Stimulated activated naive CD4-positive, alpha-beta T cell treated with Interleukin-2 at 50 U/mL for 16 hours (primary cell): ENCODE data around the gene NELL2.
"Not testable (repeated sequence)": the region's sequence is repeated elsewhere in the genome, so short reads cannot be mapped to it uniquely, and the experiment has no call there.

Experiments used
- DNase-seq: peaks from one replicate; lab custom pipeline; 2025; lab: John Stamatoyannopoulos, UW

Gene NELL2

DNA sequence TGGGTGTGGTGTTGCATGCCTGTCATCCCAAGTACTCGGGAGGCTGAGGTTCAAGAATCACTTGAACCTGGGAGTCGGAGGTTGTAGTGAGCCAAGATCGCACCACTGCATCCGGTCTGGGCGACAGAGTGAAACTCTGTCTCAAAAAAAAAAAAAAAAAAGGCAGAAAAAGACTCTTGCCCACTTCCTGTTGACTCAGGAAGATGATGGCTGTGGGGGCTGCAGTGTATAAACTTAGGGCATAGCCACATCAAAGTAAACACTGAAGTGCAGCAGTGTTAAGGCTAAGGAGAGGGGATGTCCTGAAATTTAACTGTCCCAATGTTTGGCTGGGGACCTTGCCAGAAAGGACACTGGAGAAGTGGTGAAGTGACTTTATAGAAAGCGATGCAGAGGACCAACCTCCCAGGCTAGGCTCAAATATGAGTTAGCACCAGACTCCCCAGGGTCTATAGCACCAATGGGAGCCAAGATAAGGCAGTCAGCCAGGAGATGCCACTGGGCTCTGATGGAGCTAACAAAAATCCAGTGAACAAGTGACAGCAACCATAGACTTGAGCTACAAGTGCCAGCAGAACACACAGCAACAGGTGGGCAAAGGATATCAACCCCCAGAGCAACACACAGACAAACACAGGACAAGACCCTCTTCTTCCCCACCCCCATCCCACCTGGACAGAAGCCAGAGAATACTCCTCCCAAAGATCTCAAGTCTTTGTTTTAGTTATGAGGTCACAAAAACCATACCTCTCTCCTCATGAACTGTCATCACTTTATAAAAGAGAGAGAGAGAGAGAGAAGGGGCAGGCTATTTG lies 28.0 kb downstream of the NELL2 start:
- peak; percentile 61 for DNase-seq

DNA sequence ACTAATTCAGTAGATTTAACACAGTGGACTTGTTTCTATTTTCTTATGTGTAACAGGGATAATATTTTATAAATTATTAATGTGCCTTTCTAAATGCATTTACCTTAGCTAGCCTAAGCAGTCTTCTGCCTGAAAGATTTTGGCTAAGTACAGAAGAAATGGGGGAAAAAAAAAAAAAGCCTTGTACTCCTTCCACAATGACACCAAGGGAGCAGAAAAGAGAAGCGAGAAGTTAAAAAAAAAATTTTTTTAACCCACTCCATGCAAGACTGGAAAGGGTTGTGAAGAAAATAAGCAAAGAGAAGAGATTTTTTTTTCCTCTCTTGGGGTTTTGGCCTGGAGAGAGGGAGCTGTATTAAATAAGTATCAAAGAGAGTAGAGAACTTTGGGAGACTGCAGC lies 28.7 kb downstream of the NELL2 start:
- no peak for DNase-seq

DNA sequence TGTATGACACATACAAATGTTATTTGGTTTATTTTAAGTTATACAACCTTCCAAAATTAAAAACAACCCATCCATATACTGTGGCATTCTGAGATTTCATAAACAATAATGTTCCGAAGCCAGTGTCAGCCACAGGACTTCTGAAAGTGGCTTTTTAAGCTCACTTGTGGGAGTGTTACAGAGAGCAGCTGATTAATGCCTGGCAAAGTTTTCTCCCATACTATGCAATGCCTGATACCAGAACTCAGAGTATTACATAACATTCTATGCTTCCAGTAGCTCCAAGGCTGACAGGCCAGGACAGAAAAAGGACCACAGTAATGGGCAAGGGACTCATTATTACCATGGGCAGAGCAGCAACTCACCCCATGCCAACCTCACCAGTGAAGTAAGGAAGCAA lies 29.3 kb downstream of the NELL2 start:
- no peak for DNase-seq

DNA sequence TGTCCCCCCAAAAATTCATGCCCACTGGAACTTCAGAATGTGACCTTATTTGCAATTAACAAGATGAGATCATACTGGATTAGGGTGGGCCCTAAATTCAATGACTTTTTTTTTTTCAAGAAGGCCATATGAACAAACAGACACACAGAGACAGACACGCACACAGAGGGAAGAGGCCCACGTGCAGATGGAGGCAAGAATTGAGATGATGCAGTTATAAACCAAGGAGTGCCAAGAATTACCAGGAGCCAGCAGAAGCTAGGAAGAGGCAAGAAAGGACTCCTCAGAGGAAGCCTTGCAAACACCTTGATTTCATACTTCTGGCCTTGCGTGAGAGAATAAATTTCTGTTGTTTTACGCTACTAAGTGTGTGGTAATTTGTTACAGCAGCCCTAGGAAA lies 33.4 kb downstream of the NELL2 start:
- no peak for DNase-seq

DNA sequence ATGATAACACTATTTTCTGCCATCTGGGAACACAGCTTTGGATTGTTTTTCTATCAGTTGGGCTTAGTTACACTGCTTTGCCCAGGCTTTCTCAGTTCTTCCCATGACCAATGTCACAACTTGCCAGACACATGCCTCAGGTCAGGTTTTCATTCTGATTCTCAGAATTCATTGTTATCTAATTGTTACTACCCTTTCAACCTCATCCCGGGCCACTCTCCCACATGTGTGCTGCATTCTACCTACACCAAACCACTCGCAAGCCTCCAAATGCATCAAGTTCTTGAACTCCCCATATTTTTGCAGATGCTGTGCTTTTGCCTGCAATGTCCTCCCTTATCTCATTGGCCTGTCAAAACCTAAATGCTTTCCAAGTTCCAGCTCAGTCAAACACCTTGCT lies 36.3 kb downstream of the NELL2 start:
- no peak for DNase-seq

DNA sequence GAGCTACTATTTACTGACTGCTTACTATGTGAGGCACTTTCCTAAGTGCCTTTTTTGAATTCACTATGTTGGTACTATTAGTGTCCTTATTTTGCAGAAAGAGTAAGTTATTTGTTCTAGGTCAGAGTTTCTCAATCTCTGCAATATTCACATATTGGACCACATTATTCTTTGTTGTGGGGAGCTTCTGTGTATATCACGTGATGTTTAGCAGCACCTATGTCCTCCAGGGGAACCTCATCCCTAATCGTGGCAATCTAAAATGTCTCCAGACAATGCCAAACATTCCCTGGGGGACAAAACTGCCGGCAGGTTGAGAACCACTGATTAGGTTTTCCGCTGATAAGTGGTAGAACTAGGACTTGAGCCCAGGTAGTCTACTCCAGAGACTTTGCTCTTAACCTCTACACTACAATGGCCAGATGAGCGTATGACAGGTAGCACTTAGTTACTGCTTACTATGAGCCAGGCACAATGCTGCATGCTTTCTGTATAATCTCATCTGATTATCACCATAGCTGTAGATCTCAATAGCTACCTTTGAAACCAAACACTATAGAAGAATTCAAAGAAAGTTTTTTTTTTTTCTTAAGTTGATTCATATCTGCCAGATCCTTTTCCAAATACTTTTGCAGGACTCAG lies 38.9 kb downstream of the NELL2 start:
- no peak for DNase-seq

DNA sequence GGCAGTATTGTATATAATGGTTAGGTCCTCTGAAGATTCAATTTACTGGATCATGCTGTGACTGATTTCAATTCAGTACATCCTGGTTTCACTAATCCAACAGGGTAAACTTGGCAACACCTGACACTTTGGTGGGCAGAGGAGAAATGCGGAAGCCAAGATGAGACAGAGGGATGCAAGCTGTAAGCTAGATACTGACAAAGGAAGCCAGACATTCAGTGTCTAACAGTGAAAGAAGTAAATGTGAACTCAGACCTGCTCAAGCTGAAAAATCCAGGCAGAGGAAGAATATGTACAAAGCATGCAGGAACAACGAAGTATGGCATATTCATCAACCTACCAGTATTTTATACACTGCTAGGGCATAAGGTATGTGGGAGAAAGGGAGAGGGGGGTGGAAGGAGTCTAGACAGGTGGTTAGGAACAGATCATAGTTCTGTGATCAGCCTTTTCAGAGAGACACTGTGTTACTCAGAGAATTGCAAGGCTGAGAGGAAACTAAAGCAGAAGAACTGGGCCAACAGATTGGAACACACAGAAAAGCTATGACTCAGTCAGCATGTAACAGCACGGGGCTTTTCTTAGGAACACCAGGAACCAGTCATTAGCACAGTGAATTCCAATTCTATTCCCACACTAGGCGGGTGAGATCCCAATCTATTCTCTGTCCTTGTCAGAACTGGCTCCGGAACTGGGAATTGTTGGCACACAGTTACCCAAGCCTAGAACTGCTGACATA lies 40.3 kb downstream of the NELL2 start:
- peak; percentile 10 for DNase-seq

DNA sequence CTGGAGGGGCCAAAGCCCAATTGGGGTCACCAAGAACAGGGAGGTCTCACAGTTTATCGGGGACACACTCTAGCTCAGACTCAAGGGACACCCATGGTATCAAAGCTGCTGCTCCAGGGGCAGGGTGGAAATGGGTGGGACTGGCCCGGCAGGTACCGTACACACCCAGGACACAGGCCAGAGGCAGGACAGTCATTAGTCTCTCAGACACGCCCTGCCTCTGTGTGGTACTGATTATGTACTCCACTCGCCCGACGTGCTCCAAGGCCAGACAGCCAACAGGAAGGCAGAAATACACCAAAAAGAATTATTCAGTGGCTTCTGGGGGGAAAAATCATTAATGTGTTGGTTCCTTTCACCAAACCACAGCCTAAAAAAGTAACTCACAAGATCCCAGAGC lies 41.1 kb downstream of the NELL2 start:
- DNase-seq, result not testable (repeated sequence)

DNA sequence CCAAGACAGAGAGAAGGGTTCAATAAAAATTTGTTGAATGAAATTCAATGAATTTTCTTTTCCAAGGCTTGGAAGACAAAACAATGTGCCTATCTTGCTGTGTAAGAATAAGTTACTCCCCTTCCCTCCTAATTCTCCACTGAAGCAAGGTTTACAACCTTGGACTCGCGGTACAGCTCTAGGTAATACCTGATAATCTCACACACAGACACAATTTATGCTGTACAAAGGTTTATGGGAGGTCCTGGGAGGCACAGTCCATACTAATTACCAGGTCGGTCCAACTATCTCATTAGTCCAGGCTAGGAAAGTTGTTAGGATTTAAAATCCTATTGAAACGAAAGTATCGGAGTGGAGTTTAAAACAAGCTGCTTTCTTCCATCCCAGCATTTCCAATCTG lies 42.6 kb downstream of the NELL2 start:
- no peak for DNase-seq

DNA sequence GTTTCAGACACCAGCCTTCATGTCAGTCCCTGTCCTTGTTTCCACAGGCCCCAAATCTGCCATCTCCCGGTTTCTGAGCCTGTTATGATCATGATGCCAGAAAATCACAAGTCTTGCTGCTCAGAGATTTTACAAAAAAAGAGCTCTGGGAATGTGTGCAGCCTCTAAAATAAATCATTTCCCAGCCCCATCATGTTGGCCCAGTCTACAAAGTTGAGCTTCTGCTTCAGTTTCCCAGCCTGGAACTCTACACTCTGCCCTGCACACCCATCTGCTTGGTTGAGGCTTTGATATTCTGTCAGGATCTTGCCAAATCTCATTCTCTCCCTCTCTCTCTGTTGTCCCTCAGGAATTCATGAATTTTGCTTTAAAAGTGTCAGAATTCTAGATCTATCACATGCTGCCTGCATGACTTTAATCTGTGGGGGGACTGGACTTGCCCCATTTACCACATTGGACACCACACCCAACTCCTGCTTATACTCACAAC lies 45.5 kb downstream of the NELL2 start:
- no peak for DNase-seq

DNA sequence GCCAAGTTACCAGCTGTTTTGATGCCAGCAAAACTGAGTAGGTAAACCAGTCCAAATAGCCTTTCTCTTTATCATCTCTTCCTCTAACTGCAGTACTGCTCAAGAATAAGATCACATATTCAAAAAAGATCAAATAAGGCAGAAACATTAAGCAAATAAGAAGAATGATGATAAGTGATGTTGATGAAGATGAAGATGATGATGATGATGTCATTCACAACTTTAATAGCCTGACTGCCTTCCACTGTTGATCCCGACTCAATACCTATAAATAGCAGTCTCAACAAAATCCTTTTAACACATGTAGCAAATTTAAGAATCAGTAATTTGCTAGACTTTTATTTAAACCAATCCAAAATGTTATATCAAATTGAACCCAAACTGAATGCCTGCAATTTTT lies 47.1 kb downstream of the NELL2 start:
- DNase-seq, result no peak

DNA sequence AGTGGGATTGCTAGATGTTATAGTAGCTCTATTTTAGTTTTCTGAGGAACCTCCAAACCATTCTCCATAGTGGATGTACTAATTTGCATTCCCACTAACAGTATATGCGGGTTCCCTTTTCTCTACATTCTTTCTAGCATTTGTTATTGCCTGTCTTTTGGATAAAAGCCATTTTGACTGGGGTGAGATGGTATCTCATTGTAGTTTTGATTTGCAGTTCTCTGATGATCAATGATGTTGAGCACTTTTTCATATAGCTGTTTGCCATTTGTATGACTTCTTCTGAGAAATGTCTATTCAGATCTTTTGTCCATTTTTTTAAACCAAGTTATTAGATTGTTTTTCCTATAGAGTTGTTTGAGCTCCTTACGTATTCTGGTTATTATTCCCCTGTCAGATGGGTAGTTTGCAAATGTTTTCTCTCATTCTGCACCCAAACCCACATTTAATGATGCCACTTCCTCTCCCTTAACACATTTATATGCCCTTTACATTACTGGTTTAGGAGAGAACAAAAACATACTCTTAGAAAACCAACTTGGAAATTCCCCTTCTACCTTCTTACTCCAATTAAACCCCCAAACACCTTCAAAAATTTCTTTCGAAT lies 48.2 kb downstream of the NELL2 start:
- DNase-seq, result no peak

DNA sequence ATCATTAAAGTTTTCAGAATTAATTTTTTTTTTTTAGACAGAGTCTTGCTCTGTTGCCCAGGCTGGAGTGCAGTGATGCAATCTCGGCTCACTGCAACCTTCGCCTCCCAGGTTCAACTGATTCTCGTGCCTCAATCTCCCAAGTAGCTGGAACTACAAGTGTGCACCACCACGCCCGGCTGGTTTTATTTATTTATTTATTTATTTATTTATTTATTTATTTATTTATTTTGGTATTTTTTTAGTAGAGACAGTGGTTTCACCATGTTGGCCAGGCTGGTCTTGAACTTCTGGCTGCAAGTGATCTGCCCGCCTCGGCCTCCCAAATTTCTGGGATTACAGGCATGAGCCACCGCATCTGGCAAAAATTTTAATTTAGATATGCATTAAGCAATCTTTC lies 54.4 kb downstream of the NELL2 start:
- DNase-seq, result not testable (repeated sequence)

DNA sequence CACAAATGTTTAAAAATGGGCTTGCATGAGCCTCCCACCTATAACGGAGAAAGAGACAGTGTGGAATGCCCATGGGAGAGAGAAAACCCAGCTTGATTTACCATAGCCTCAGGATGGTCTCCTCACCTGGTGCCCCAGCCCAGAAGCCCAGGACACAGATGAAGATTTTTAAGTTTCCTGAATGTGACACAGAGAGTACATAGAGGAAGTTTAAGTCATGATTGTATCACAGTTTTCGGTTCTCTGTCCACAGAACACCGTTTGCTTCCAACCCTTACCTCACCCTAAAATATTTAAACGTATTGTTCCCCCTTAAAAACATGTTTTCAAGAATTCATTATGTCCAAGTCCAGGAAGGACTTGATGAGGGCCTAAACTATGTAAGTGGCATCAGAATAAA lies 56.2 kb downstream of the NELL2 start:
- DNase-seq, result no peak

DNA sequence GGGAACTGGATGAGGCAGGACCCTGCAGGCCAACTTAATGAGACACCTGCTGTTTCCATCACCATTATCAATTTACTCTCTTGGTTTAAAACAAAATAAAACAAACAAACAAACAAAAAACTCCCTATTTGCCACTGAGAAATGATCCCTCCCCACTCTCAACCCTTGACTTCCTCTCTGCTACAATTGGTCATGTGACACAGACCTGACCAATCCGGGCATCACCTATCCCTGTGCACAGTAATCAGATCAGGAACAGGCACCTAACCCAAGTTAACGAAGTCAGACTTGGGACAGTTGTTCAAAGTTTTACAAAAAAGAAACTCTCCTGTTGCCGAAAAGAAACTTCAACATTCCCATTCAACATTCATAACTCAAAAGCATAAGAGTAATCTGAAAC lies 58.4 kb downstream of the NELL2 start:
- no peak for DNase-seq

DNA sequence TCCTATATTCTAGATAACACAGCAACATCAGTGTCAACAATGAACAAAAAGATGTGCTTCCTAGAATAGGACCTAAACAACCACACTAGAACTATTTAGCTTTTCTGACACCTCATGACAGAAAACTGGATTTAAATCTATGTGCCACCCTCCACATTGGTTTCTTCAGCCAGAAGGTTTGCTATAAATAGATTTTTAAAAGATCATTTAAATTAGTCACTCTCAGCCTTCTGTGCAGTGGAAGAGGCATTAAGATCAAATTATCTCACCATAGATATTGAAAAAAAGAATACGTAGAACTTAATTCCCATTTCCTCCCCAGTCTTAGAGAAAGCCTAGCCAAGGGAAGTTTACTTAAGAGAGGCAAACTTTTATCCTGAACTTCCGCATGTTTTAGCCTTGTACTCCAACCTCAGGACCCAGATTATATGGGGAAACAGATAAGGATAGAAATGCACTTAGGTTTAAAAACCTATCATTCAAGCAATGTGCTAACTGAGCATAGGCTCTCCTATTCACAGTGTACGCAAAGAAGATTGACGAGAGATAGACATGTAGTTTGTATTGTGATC lies 59.6 kb downstream of the NELL2 start:
- DNase-seq, result no peak

DNA sequence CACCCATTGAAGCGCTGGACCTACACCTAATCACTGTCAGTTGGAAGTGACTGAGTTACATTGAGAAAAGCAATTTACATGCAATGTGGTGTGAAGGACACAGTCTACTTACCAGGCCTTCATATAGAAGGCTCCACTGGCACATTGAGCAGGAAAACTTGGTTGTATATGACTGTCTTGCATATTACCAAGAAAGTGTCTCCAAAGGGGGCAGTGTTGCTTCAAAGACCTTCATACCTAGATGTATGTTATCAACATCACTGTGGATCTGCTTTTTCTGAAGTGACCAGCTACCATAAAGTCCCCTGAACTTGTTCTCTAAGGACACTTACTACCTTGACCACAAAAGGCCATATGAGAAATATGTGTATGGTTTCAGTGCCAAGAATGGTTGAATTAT lies 64.1 kb downstream of the NELL2 start:
- DNase-seq, result peak; percentile 6

DNA sequence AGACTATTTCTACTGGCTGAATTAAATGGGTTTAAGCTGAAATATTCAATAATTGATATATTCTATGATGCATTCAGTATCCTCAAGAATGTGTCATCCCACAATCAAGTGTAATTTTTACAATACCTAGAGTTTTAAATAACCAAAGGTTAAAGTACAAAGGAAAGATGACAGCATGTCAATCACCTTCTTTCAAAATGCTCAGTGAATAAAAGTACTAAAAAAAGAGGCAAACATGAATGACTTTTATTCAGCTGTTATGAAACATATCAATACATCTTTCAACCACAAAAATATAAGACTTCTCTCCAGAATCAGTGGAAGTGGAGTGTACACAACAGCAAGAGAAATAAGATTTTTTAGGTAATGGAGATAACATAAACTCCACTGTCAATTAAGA lies 72.0 kb downstream of the NELL2 start:
- no peak for DNase-seq

DNA sequence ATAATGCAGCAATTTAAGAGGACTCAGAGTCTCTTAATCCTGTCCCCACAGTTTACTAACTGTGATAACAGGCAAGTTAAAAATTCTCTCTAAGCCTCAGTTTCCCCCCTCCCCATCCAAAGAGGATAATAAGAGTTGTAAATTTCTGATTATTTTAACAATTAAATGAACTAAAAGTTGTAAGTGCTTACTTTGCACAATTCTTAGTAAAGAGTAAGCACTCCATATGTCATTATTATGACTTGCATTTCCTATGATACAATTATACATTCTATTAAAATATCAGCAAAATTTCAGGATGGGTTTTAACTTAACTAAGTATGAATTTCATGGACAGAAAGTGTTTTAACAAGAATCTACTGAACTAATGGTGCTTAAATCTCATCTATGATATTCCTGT lies 80.1 kb downstream of the NELL2 start:
- no peak for DNase-seq

DNA sequence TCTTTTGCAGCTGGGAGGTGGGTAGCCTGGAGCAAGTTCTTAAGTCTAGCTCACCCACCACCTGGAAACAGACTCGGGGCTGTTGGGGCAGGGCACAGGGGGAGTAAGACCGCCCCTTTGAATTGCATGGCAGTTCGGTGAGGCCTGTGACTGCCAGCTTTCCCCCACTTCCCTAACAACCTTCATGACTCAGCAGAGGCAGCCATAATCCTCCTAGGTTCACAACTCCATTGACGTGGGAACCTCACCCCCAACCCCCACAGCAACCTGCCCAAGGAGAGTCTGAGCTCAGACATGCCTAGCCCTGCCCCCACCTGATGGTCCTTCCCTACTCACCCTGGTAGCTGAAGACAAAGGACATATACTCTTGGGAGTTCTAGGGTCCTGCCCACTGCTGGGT lies 87.4 kb downstream of the NELL2 start:
- DNase-seq, result no peak

DNA sequence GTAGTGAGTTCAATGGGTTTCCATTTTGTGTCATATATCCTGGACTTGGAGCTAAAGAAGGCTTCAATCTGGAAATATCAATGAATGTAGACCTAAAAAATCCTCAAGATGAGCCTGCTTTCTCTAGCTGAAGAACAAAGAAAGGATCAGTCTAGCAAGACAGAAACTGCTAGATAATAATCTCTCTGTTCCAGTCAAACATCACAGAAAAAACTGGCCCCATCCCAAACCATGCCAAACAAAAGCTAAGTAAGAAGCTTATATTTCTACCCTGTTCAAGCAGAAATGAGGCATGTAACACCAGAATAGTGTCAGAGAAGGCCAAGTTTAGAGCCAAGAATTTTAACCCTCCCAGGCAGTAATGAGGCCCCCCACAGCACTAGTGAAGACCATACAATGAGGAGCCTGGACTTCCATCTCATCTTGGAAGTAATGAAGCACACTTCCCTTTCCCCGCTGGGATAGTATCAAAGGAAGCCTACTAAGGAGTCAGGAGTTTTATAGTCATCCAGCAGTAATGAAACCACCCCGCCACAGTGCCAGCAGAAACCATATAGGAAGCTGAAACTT lies 95.8 kb downstream of the NELL2 start:
- no peak for DNase-seq

DNA sequence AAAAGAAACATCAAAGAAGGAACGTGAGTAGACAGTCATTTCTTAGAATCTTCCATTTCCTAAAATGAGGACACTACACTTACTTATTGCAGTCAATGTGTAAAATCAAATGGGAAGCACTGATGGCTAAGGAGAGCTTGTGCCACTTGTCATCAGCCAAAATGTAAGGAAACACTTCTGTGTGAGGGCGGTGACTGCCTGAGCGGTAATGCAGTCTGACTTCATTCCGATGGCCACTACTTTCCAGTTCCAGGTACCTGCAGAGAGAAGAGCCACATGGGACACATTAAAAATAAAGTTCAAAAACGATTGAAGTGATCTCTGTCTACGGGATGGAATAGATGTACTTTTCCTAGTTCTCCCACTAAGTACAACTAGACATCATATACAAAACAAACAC lies 96.3 kb downstream of the NELL2 start:
- no peak for DNase-seq
